Measurements from ENCODE around the gene PGBD1. TPM values are rescaled to one million over a fixed set of nuclear protein-coding genes. Genes with fewer than 3 reads are reported as not detected.

The PGBD1 gene, protein sequence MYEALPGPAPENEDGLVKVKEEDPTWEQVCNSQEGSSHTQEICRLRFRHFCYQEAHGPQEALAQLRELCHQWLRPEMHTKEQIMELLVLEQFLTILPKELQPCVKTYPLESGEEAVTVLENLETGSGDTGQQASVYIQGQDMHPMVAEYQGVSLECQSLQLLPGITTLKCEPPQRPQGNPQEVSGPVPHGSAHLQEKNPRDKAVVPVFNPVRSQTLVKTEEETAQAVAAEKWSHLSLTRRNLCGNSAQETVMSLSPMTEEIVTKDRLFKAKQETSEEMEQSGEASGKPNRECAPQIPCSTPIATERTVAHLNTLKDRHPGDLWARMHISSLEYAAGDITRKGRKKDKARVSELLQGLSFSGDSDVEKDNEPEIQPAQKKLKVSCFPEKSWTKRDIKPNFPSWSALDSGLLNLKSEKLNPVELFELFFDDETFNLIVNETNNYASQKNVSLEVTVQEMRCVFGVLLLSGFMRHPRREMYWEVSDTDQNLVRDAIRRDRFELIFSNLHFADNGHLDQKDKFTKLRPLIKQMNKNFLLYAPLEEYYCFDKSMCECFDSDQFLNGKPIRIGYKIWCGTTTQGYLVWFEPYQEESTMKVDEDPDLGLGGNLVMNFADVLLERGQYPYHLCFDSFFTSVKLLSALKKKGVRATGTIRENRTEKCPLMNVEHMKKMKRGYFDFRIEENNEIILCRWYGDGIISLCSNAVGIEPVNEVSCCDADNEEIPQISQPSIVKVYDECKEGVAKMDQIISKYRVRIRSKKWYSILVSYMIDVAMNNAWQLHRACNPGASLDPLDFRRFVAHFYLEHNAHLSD
- total RNA-seq (2014; rRNA removed) (6.2 and 9.0 TPM in 2 replicates), Bru-seq, nascent RNA (percentile 68 among the genes with signal in this experiment), BruChase-seq, experiment 1, labeled RNA remaining after a 6-hour chase (percentile 82 among the genes with signal in this experiment), BruChase-seq, experiment 2, labeled RNA remaining after a 2-hour chase (percentile 78 among the genes with signal in this experiment)
- long read RNA-seq, partial matches to known transcripts, result 2 of 14 reads
- long read RNA-seq, other reads (novel, unspliced or antisense), result 10 of 14 reads

- Histone ChIP-seq H3K4me1 (ENCODE audit: insufficient read depth, low read length) (peaks cover 19% of the 10 kb centered on the region), H3K36me3 (ENCODE audit: low read depth, low read length) (peaks cover 15% of the 10 kb centered on the region; the same call in 1 of the 2 replicates), H3K27ac (ENCODE audit: low read length) (no peak within 1 kb of the TSS), H3K9me2 (replicated peaks; ENCODE audit: low read length) (no peaks in the 10 kb centered on the region), H3K4me3 (ENCODE audit: low read length) (peak within 1 kb of the TSS; percentile 96), H2AFZ (ENCODE audit: low read length) (peak within 1 kb of the TSS; percentile 100), H3F3A (ENCODE audit: low read length, unreplicated experiment) (no peaks in the 10 kb centered on the region), H3K79me2 (ENCODE audit: low read length) (peaks cover 20% of the 10 kb centered on the region), H3K9me3 (ENCODE audit: low read length) (no peaks in the 10 kb centered on the region), H3K27me3 (ENCODE audit: low read length) (no peaks in the 10 kb centered on the region), H3K9ac (ENCODE audit: low read length) (peak within 1 kb of the TSS; percentile 81), H3K4me2 (ENCODE audit: low read length) (peak within 1 kb of the TSS; percentile 83), H4K20me1 (ENCODE audit: low read length) (no peaks in the 10 kb centered on the region)
- intact Hi-C loops (cut with micrococcal nuclease), result loop anchor here (1.0 to 2.0 kb wide), 3 partner anchors 50 to 73 kb away; no protein-coding TSS in a partner anchor
- no peak for TF ChIP-seq EZH2phosphoT487 (IDR thresholded peaks at IDR 0.05; ENCODE audit: borderline replicate concordance, low read length)
- TF ChIP-seq, protein P1, sequence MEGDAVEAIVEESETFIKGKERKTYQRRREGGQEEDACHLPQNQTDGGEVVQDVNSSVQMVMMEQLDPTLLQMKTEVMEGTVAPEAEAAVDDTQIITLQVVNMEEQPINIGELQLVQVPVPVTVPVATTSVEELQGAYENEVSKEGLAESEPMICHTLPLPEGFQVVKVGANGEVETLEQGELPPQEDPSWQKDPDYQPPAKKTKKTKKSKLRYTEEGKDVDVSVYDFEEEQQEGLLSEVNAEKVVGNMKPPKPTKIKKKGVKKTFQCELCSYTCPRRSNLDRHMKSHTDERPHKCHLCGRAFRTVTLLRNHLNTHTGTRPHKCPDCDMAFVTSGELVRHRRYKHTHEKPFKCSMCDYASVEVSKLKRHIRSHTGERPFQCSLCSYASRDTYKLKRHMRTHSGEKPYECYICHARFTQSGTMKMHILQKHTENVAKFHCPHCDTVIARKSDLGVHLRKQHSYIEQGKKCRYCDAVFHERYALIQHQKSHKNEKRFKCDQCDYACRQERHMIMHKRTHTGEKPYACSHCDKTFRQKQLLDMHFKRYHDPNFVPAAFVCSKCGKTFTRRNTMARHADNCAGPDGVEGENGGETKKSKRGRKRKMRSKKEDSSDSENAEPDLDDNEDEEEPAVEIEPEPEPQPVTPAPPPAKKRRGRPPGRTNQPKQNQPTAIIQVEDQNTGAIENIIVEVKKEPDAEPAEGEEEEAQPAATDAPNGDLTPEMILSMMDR (conservative IDR thresholded peaks at IDR 0.05; ENCODE audit: low read depth, low read length), result no peak
- TF ChIP-seq EZH2 (IDR thresholded peaks at IDR 0.05; ENCODE audit: low read length, unreplicated experiment), result no peak
- DNase-seq (peak; percentile 80), ATAC-seq (peak; percentile 94)
- ChIA-PET POLR2A (ENCODE audit: unreplicated experiment) (interaction anchor here (0.5 to 0.6 kb wide), 3 partner anchors 15 to 71 kb away, joined by 3 to 4 read pairs (median 4); partner anchors contain the start of genes ZKSCAN4 and ZSCAN26), CTCF (interaction anchor here (0.7 to 1.4 kb wide), 3 partner anchors 54 to 75 kb away, joined by 3 to 6 read pairs (median 4); no protein-coding TSS in a partner anchor)
- BruUV-seq (replicated peaks), result no TSS peak
Observed at GRCh38 chr6:28281288-28282064, at the start of gene PGBD1. Gene PGBD1 (plus strand): TSS chr6:28281572. CDS start chr6:28283814, 2,242 bp downstream.

DNA sequence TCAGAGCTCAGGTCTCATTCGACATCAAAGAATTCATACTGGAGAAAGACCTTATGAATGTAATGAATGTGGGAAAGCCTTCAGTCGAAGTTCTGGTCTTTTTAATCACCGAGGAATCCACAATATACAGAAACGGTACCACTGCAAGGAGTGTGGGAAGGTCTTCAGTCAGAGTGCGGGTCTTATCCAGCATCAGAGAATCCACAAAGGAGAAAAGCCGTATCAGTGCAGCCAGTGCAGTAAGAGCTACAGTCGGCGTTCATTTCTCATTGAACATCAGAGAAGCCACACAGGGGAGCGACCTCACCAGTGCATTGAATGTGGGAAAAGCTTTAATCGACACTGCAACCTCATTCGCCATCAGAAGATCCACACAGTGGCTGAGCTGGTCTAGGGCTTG, 48.6 kb upstream of the PGBD1 start:
- Histone ChIP-seq H3F3A (ENCODE audit: low read length, unreplicated experiment) (no peaks in the 10 kb centered on the region), H3K4me3 (ENCODE audit: low read length) (no peak overlapping the region), H3K9ac (ENCODE audit: low read length) (no peak overlapping the region), H2AFZ (ENCODE audit: low read length) (no peak overlapping the region), H3K27me3 (ENCODE audit: low read length) (no peaks in the 10 kb centered on the region), H4K20me1 (ENCODE audit: low read length) (no peaks in the 10 kb centered on the region), H3K9me3 (ENCODE audit: low read length) (no peaks in the 10 kb centered on the region), H3K27ac (ENCODE audit: low read length) (no peak overlapping the region), H3K9me2 (replicated peaks; ENCODE audit: low read length) (no peaks in the 10 kb centered on the region), H3K36me3 (ENCODE audit: low read depth, low read length) (peaks cover 40% of the 10 kb centered on the region), H3K4me2 (ENCODE audit: low read length) (no peak overlapping the region), H3K4me1 (ENCODE audit: insufficient read depth, low read length) (no peaks in the 10 kb centered on the region), H3K79me2 (ENCODE audit: low read length) (no peaks in the 10 kb centered on the region)
- TF ChIP-seq, protein P1 (conservative IDR thresholded peaks at IDR 0.05; ENCODE audit: low read depth, low read length), result no peak
- TF ChIP-seq EZH2phosphoT487 (IDR thresholded peaks at IDR 0.05; ENCODE audit: borderline replicate concordance, low read length), result no peak
- no TSS peak for BruUV-seq (replicated peaks)
- CTCF ChIA-PET, result no interaction called here
- no peak for DNase-seq
- ATAC-seq, result no peak
- intact Hi-C loops (cut with micrococcal nuclease), result no loop called here
- POLR2A ChIA-PET (ENCODE audit: unreplicated experiment), result no interaction called here
